Suppressor macrophage (primary cell): Measurements from ENCODE around the gene HSPA12B.
"Not testable (repeated sequence)": the region's sequence is repeated elsewhere in the genome, so short reads cannot be mapped to it uniquely, and the experiment has no call there.

Experiments used
- DNase-seq, 4 experiments: peaks; one replicate each; pipeline ENCODE4 v3.0.0-alpha.2; 2020 to 2022

HSPA12B gene

GRCh38 chr20:3787324-3788014 lies 55.0 kb downstream of the HSPA12B start:
- DNase-seq: no peak

GRCh38 chr20:3788685-3789155 lies 56.2 kb downstream of the HSPA12B start:
- DNase-seq: no peak

GRCh38 chr20:3789201-3789600 lies 56.7 kb downstream of the HSPA12B start:
- DNase-seq: not testable (repeated sequence)

GRCh38 chr20:3794168-3794567 lies 61.7 kb downstream of the HSPA12B start:
- DNase-seq: not testable (repeated sequence)

GRCh38 chr20:3794701-3795420 lies 62.4 kb downstream of the HSPA12B start:
- DNase-seq: no peak

- peak; percentile 91 to 95 (median 93) for DNase-seq
Observed at GRCh38 chr20:3795511-3796468, 63.3 kb downstream of the HSPA12B start, which contains the start of gene CDC25B. TSS of gene CDC25B (plus strand) at chr20:3796310. CDS start at chr20:3796532, 222 bp downstream.

GRCh38 chr20:3796477-3797225 lies 64.2 kb downstream of the HSPA12B start:
- DNase-seq: no peak

GRCh38 chr20:3797226-3797545 lies 64.7 kb downstream of the HSPA12B start:
- no peak for DNase-seq

- DNase-seq: no peak
Observed at GRCh38 chr20:3797592-3798372, 65.3 kb downstream of the HSPA12B start.

- no peak for DNase-seq
Observed at GRCh38 chr20:3798373-3798768, 65.9 kb downstream of the HSPA12B start.

- DNase-seq: no peak
Observed at GRCh38 chr20:3798908-3799248, 66.4 kb downstream of the HSPA12B start.

GRCh38 chr20:3800256-3800877 lies 67.9 kb downstream of the HSPA12B start:
- DNase-seq: no peak

- DNase-seq: no peak
Observed at GRCh38 chr20:3800878-3801260, 68.4 kb downstream of the HSPA12B start.

- no peak for DNase-seq
Observed at GRCh38 chr20:3801299-3801698, 68.8 kb downstream of the HSPA12B start.

- DNase-seq: no peak
Observed at GRCh38 chr20:3801846-3802245, 69.4 kb downstream of the HSPA12B start.
